Adrenal gland (tissue), 5 donors: ENCODE results near the gene MORN5.

Experiments used
- CTCF ChIP-seq, 6 experiments: fragments of 450-650 bp in 4 of 6; fragments of 200-600 bp in 2 of 6; sonication (generic) in 1 of 6; IDR thresholded peaks; 1 replicate in 5 of 6; 2 replicates in 1 of 6; pipeline versions ENCODE4 v1.5.1 to v1.8.0; 2016 to 2021; ENCODE audit warnings: antibody characterized with exemption in 6 of 6, mild to moderate bottlenecking in 2 of 6, moderate library complexity in 1 of 6
- POLR2A ChIP-seq, 2 donors: fragments of 450-650 bp; IDR thresholded peaks; one replicate each; pipeline ENCODE4 v1.6.1; 2017; ENCODE audit warnings: antibody characterized with exemption in 2 of 2, mild to moderate bottlenecking in 2 of 2, moderate library complexity in 1 of 2
- donor health status: DM: no; HTN: no; CAD: no.

GRCh38 chr9:122212473-122213004 is 52.8 kb downstream of the MORN5 start:
- TF ChIP-seq CTCF (IDR thresholded peaks at IDR 0.05) (no peak), POLR2A (IDR thresholded peaks at IDR 0.05) (no peak)
